AG20443 (cell line): Measurements from ENCODE around the gene KRT81.
"Not testable (repeated sequence)": the region's sequence is repeated elsewhere in the genome, so short reads cannot be mapped to it uniquely, and the experiment has no call there.

Experiments
- DNase-seq: peaks from one replicate; pipeline ENCODE4 v3.0.0; 2012; ENCODE audit warnings: low spot score, mixed read lengths

Gene KRT81

GRCh38 chr12:52241205-52241842, 50.0 kb downstream of the KRT81 start:
- DNase-seq = no peak

- DNase-seq = not testable (repeated sequence)
Measured at GRCh38 chr12:52240247-52240646, 51.1 kb downstream of the KRT81 start.

- no peak for DNase-seq
Measured at GRCh38 chr12:52239767-52240166, 51.6 kb downstream of the KRT81 start.

- no peak for DNase-seq
Measured at GRCh38 chr12:52238916-52239646, 52.3 kb downstream of the KRT81 start.

- no peak for DNase-seq
Measured at GRCh38 chr12:52238207-52238840, 53.0 kb downstream of the KRT81 start.

GRCh38 chr12:52236386-52237050, 54.8 kb downstream of the KRT81 start:
- DNase-seq = no peak
